Measurements from ENCODE around the gene GRM8.
A peak's percentile ranks its signal among the peaks of the same experiment; 100 is the strongest.

Gene GRM8

DNA sequence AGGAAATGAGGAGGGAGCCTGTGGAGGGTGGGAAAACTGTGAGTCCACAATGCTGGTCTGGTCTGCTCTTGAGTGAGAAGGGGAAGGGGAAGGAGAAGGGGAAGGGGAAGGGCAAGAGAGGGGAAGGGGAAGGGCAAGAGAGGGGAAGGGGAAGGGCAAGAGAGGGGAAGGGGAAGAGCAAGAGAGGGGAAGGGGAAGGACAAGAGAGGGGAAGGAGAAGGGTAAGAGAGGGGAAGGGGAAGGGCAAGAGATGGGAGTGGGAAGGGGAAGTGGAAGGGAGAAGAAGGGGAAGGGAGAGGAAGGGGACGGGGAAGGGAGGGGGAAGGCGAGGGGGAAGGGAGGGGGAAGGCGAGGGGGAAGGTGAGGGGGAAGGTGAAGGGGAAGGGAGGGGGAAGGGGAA lies 213.2 kb downstream of the GRM8 start:
- Histone ChIP-seq H3K36me3 (ENCODE audit: control insufficient read depth in 2 of 2, insufficient read depth in 1 of 2, low read length in 2 of 2) (no peaks in the 10 kb centered on the region), H3K27ac (ENCODE audit: extremely low read depth, low read depth, low read length) (no peak overlapping the region), H3K4me1 (ENCODE audit: control insufficient read depth, insufficient read depth, low read length) (peaks cover 11% of the 10 kb centered on the region), H3K4me3 (ENCODE audit: low read depth, low read length) (no peak overlapping the region), H3K9me3 (ENCODE audit: control insufficient read depth, insufficient read depth, low read depth, low read length) (no peaks in the 10 kb centered on the region)
- TF ChIP-seq ZNF146 (tag by site-specific recombination; IDR thresholded peaks at IDR 0.05), result no peak
- no peak for TF ChIP-seq FEZF1 (tag by site-specific recombination; IDR thresholded peaks at IDR 0.05)
- no peak for TF ChIP-seq KLF9 (tag by site-specific recombination; IDR thresholded peaks at IDR 0.05; ENCODE audit: low read depth)
- CTCF ChIA-PET, result no interaction called here
- POLR2A ChIA-PET, result no interaction called here

DNA sequence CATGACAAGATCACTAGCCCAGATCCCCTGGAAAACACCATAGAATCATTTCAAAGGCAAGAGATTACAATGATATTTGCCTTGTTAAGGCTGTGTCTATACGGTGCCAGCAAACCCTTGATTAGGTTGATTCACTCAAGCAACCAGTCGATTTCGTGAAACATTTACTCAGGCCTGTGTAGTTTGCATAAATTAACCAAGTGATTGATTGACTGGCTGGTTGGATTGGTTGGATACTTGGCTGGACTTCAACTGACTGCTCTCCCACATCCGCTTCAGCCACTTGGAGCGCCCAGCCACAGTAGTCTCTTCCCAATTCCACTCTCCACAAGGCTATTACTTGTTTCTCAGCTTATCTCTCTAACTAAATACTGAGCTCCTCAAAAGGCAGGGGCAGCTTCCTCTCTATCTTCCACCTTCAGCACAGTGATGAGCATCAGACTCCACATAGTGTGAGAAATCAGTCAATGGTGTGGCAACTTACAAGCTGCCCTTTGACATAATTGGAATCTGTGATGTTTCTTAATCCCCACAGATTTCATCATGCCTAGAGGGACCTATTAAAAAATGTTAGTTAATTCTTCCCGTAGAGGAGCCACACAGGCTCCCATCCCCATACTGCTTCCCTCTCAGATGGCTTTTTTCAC lies 217.4 kb downstream of the GRM8 start:
- CTCF ChIA-PET, result interaction anchor here (0.6 kb wide), 1 partner anchor 163 kb away, joined by 5 read pairs; no protein-coding TSS in a partner anchor
- Histone ChIP-seq H3K9me3 (ENCODE audit: control insufficient read depth, insufficient read depth, low read depth, low read length) (no peaks in the 10 kb centered on the region), H3K4me1 (ENCODE audit: control insufficient read depth, insufficient read depth, low read length) (peaks cover 14% of the 10 kb centered on the region), H3K4me3 (ENCODE audit: low read depth, low read length) (no peak overlapping the region), H3K36me3 (ENCODE audit: control insufficient read depth in 2 of 2, insufficient read depth in 1 of 2, low read length in 2 of 2) (no peaks in the 10 kb centered on the region), H3K27ac (ENCODE audit: extremely low read depth, low read depth, low read length) (no peak overlapping the region)
- TF ChIP-seq ZNF560 (tag by site-specific recombination; IDR thresholded peaks at IDR 0.05; ENCODE audit: borderline replicate concordance) (no peak), ZNF292 (tag by site-specific recombination; IDR thresholded peaks at IDR 0.05; ENCODE audit: borderline replicate concordance, low read depth) (no peak), KLF10 (tag by site-specific recombination; IDR thresholded peaks at IDR 0.05) (no peak), EGR2 (tag by site-specific recombination; IDR thresholded peaks at IDR 0.05; ENCODE audit: low read depth) (no peak), ZNF24 (tag by site-specific recombination; IDR thresholded peaks at IDR 0.05) (no peak), REPIN1 (tag by site-specific recombination; IDR thresholded peaks at IDR 0.05; ENCODE audit: low read depth) (no peak)
- TF ChIP-seq, protein P1, sequence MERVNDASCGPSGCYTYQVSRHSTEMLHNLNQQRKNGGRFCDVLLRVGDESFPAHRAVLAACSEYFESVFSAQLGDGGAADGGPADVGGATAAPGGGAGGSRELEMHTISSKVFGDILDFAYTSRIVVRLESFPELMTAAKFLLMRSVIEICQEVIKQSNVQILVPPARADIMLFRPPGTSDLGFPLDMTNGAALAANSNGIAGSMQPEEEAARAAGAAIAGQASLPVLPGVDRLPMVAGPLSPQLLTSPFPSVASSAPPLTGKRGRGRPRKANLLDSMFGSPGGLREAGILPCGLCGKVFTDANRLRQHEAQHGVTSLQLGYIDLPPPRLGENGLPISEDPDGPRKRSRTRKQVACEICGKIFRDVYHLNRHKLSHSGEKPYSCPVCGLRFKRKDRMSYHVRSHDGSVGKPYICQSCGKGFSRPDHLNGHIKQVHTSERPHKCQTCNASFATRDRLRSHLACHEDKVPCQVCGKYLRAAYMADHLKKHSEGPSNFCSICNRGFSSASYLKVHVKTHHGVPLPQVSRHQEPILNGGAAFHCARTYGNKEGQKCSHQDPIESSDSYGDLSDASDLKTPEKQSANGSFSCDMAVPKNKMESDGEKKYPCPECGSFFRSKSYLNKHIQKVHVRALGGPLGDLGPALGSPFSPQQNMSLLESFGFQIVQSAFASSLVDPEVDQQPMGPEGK (tag by site-specific recombination; IDR thresholded peaks at IDR 0.05), result no peak
- POLR2A ChIA-PET, result no interaction called here

DNA sequence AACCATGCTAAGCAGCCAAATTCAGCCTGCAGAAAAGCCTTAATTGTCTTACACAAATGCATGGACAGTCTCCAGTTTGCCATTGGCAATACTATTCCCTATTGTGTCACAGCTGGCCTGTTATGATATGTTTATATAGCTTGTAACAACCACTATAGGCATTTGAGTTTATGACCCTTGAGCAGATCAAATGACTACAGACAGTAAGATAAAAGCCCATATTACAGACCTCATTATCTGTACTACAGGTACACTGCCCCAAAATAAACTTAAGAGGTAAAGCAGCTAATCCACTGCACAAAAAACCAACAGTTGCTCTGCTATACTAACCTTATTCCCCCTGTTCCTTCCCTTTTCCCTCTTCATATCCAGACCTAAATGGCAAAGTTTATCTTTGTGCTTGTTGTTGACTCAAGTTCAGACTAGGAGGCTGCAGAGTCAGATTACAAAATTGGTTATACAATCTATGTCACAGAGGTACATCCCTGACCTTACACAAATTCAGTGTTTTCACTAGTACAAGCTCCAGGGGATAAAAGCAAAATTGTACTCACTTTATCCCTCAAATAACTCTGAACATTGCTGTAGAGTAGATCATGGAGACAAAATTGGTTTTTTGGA lies 218.4 kb downstream of the GRM8 start:
- no peak overlapping the region for H3K27ac ChIP-seq (ENCODE audit: extremely low read depth, low read depth, low read length)
- no peaks in the 10 kb centered on the region for H3K36me3 ChIP-seq (ENCODE audit: control insufficient read depth in 2 of 2, insufficient read depth in 1 of 2, low read length in 2 of 2)
- peaks cover 14% of the 10 kb centered on the region for H3K4me1 ChIP-seq (ENCODE audit: control insufficient read depth, insufficient read depth, low read length)
- no peak overlapping the region for H3K4me3 ChIP-seq (ENCODE audit: low read depth, low read length)
- no peaks in the 10 kb centered on the region for H3K9me3 ChIP-seq (ENCODE audit: control insufficient read depth, insufficient read depth, low read depth, low read length)
- TF ChIP-seq TCF7L2 (IDR thresholded peaks at IDR 0.05; ENCODE audit: borderline replicate concordance, low read depth, low read length) (peak; percentile 76; the same call in 1 of the 2 replicates), ZNF48 (tag by site-specific recombination; IDR thresholded peaks at IDR 0.05) (no peak)
- TF ChIP-seq, protein P2, sequence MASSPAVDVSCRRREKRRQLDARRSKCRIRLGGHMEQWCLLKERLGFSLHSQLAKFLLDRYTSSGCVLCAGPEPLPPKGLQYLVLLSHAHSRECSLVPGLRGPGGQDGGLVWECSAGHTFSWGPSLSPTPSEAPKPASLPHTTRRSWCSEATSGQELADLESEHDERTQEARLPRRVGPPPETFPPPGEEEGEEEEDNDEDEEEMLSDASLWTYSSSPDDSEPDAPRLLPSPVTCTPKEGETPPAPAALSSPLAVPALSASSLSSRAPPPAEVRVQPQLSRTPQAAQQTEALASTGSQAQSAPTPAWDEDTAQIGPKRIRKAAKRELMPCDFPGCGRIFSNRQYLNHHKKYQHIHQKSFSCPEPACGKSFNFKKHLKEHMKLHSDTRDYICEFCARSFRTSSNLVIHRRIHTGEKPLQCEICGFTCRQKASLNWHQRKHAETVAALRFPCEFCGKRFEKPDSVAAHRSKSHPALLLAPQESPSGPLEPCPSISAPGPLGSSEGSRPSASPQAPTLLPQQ (tag by site-specific recombination; IDR thresholded peaks at IDR 0.05), result no peak
- POLR2A ChIA-PET, result no interaction called here
- CTCF ChIA-PET, result interaction anchor here (1.4 kb wide), 1 partner anchor 232 kb away, joined by 4 read pairs; no protein-coding TSS in a partner anchor

DNA sequence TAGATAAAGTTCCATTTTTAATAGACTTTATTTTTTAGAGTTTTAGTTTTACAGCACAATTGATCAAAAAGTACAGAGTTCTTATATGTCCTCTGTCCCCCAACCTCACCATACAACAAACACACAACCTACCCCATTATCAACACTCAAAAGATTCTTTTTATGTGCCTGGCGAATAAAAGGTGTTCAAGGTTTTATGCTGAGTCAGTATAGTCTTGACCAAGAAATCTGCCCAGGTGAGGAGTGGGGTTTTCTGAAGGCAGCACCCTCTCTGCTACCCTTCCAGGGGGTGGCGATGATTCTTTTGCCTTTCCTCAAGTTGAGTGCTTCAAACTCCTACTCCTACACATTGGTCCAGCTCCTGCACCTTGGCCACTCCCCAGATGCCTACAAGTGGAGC lies 222.9 kb downstream of the GRM8 start:
- Histone ChIP-seq H3K4me3 (ENCODE audit: low read depth, low read length) (no peak overlapping the region), H3K4me1 (ENCODE audit: control insufficient read depth, insufficient read depth, low read length) (peaks cover 6% of the 10 kb centered on the region), H3K9me3 (ENCODE audit: control insufficient read depth, insufficient read depth, low read depth, low read length) (no peaks in the 10 kb centered on the region), H3K27ac (ENCODE audit: extremely low read depth, low read depth, low read length) (no peak overlapping the region), H3K36me3 (ENCODE audit: control insufficient read depth in 2 of 2, insufficient read depth in 1 of 2, low read length in 2 of 2) (no peaks in the 10 kb centered on the region)
- POLR2A ChIA-PET, result no interaction called here
- CTCF ChIA-PET, result no interaction called here
- no peak for TF ChIP-seq ZNF555 (tag by site-specific recombination; conservative IDR thresholded peaks at IDR 0.05)
- TF ChIP-seq, protein P3, sequence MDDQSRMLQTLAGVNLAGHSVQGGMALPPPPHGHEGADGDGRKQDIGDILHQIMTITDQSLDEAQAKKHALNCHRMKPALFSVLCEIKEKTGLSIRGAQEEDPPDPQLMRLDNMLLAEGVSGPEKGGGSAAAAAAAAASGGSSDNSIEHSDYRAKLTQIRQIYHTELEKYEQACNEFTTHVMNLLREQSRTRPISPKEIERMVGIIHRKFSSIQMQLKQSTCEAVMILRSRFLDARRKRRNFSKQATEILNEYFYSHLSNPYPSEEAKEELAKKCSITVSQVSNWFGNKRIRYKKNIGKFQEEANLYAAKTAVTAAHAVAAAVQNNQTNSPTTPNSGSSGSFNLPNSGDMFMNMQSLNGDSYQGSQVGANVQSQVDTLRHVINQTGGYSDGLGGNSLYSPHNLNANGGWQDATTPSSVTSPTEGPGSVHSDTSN (CRISPR knock-in tag; IDR thresholded peaks at IDR 0.05), result no peak
- TF ChIP-seq, protein P4, sequence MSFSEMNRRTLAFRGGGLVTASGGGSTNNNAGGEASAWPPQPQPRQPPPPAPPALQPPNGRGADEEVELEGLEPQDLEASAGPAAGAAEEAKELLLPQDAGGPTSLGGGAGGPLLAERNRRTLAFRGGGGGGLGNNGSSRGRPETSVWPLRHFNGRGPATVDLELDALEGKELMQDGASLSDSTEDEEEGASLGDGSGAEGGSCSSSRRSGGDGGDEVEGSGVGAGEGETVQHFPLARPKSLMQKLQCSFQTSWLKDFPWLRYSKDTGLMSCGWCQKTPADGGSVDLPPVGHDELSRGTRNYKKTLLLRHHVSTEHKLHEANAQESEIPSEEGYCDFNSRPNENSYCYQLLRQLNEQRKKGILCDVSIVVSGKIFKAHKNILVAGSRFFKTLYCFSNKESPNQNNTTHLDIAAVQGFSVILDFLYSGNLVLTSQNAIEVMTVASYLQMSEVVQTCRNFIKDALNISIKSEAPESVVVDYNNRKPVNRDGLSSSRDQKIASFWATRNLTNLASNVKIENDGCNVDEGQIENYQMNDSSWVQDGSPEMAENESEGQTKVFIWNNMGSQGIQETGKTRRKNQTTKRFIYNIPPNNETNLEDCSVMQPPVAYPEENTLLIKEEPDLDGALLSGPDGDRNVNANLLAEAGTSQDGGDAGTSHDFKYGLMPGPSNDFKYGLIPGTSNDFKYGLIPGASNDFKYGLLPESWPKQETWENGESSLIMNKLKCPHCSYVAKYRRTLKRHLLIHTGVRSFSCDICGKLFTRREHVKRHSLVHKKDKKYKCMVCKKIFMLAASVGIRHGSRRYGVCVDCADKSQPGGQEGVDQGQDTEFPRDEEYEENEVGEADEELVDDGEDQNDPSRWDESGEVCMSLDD (tag by site-specific recombination; IDR thresholded peaks at IDR 0.05), result no peak
- TF ChIP-seq ZNF473 (tag by site-specific recombination; IDR thresholded peaks at IDR 0.05), result no peak
- TF ChIP-seq, protein P5, sequence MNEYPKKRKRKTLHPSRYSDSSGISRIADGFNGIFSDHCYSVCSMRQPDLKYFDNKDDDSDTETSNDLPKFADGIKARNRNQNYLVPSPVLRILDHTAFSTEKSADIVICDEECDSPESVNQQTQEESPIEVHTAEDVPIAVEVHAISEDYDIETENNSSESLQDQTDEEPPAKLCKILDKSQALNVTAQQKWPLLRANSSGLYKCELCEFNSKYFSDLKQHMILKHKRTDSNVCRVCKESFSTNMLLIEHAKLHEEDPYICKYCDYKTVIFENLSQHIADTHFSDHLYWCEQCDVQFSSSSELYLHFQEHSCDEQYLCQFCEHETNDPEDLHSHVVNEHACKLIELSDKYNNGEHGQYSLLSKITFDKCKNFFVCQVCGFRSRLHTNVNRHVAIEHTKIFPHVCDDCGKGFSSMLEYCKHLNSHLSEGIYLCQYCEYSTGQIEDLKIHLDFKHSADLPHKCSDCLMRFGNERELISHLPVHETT (tag by site-specific recombination; IDR thresholded peaks at IDR 0.05), result no peak
- no peak for TF ChIP-seq ZNF133 (tag by site-specific recombination; IDR thresholded peaks at IDR 0.05)
